COLO668 (cell line): ENCODE data around the gene ZNF462.

Source experiments
- DNase-seq: peaks from one replicate; lab custom pipeline; 2025; ENCODE audit not compliant: unreplicated experiment; lab: John Stamatoyannopoulos, UW

Gene ZNF462

DNA sequence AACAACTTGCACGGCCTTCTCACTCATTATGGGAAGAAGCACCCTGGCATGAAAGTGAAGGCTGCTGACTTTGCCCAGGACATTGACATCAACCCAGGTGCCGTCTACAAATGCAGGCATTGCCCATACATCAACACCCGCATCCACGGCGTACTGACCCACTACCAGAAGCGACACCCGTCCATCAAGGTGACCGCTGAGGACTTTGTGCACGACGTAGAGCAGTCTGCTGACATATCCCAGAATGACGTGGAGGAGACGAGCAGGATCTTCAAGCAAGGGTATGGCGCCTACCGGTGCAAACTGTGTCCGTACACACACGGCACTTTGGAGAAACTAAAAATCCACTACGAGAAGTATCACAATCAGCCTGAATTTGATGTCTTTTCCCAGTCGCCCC lies 65.4 kb downstream of the ZNF462 start:
- no peak for DNase-seq

DNA sequence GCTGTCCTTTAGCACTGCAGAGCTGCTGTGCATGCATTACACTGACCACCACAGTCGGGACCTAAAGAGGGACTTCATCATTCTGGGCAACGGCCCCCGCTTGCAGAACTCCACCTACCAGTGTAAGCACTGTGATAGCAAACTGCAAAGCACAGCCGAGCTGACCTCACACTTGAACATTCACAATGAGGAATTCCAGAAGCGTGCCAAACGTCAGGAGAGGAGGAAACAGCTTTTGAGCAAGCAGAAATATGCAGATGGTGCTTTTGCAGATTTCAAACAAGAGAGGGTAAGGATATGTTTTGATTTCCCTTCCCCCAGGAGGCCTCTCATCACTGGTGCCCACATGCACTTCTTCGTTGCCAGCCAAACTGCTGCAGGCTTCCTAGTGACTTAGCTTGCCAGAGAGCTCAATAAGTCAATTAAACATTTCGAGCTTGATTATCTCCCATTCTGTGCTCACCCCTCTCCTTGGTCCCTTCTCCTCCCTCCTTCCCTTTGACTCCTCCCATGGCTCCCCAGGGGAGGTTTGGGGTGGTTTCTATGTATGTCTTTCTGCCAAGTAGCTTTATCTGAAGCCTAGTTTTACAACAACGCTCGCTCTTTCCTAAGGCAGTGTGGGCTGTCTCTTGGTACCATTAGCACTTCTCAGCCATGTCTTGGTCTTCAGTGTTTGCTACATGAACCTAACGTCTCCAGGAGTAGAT lies 66.7 kb downstream of the ZNF462 start:
- DNase-seq, result no peak

DNA sequence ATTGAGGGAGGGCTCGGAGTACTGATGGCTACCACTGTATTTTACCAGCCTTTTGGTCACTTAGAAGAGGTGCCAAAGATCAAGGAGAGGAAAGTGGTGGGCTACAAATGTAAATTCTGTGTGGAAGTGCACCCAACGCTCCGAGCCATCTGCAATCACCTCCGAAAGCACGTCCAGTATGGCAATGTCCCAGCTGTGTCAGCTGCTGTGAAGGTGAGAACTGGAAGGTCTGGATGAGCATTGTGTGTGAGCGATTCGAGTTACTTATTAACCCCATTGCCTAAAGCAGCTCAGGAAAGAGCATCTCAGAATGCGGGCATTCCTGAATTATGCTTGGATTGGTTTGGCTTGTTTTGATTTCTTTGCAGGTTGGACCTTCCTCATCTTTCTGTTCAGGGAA lies 67.5 kb downstream of the ZNF462 start:
- DNase-seq, result peak; percentile 54

GRCh38 chr9:106931466-106931865 lies 68.5 kb downstream of the ZNF462 start:
- no peak for DNase-seq

GRCh38 chr9:106932178-106932577 lies 69.2 kb downstream of the ZNF462 start:
- DNase-seq, result no peak

GRCh38 chr9:106932675-106933074 lies 69.7 kb downstream of the ZNF462 start:
- no peak for DNase-seq

- no peak for DNase-seq
These were observed 70.5 kb downstream of the ZNF462 start for GRCh38 chr9:106933470-106933869.

GRCh38 chr9:106934442-106935238 lies 71.7 kb downstream of the ZNF462 start:
- DNase-seq, result no peak

- DNase-seq, result no peak
These were observed 73.7 kb downstream of the ZNF462 start for GRCh38 chr9:106936680-106937079.

GRCh38 chr9:106941916-106942315 lies 79.0 kb downstream of the ZNF462 start:
- no peak for DNase-seq

GRCh38 chr9:106945727-106946660 lies 83.0 kb downstream of the ZNF462 start:
- DNase-seq, result no peak

DNA sequence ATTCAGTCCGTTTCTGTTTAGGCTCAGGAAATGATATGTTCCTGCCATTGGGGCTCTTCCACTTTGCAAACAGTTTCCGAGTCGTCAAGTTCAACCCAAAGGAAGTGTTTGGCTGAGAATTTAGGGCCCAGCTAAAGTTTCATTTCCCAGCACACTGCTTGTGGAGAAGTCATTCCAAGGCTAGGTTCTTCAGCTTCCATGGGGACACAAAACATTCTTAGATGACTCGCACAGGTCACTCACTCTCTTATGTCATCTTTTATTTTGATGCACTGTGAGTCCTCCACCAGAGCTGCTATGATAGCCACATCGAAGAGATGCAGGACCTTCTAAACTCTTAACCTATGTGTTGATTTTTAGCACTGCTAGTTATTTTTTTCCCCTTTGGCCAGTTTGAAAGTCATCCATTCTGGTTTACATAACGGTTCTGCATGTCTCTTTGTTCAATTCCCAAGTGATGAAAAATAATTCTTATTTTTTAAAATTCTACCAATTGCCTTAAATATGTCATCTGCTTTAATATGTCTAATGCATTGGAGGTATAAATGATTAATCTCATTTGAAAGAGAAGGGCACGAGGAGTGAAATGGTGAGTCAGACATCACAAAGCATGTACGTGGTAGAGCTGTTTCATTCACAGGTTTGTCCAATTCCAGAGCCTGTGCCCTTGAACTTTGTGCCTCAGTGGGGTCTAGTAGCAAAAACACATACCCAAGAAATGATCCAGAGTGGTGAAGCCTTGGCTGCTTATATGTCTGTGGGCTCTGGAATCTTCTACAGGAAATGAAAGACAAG lies 84.3 kb downstream of the ZNF462 start:
- DNase-seq, result no peak

GRCh38 chr9:106953174-106953573 lies 90.2 kb downstream of the ZNF462 start:
- no peak for DNase-seq

GRCh38 chr9:106954558-106954957 lies 91.6 kb downstream of the ZNF462 start:
- DNase-seq, result no peak

DNA sequence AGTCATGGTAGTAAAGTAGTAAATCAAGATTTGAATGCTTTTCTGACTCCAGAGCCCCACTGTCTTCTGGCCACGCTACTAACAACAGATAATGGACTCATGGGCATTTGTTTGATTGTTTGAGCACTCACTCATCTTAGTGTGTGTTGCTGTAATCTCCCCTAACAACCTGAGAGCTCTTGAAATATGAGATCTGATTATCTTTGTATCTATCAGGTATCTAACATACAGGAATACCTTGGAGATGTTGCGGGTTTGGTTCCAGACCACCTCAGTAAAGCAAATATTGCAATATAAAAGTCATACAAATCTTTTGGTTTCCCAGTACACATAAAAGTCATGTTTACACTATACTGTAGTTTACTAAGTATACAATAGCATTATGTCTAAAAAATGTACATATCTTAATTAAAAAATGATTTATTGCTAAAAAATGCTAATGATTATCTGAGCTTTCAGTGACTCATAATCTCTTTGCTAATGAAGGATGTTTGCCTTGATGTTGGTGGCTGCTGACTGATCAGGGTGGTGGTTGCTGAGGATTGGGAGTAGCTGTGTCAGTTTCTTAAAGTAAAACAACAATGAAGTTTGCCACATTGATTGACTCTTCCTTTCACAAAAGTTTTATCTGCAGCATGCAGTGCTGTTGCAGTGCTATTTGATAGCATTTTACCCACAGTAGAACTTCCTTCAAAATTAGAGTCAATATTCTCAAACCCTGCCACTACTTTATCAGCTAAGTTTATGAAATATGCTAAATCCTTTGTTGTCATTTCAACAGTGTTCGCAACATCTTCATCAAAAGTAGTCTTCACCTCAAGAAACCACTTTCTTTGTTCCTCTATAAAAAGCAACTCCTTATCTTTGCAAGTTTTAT lies 92.2 kb downstream of the ZNF462 start:
- peak; percentile 45 for DNase-seq

GRCh38 chr9:106956971-106957370 lies 94.0 kb downstream of the ZNF462 start:
- DNase-seq, result no peak

DNA sequence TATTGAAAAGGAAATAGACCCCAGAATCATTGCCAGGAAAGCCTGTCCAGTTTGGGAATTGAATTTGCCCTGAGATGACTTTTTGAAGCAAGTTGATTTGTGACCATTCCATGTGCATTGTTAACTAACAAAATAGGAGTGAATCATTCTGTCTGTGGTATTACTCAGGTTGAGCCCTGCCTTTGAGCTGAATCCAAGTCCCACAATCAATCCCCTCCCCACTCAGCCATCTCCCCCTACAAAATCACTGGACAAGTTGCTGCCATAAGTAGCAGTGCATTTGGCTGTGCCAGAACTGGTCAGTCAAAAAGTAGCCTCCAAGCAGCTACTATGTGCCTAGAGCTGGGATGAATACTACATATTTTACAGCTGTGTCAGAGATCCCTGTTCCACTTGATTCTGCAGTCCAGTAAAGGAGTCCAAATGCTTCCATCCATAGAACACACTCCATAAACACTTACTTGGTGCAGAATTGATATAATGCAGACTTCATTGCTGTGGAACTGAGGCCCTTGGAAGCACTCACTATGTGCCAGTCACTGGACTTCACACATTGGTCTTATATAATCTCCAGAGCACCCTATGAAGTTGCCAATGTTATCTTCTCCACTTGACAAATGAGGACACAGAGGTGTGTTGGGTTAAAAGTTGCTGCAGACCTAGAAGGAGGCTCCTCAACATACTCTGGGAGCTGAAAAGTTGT lies 96.1 kb downstream of the ZNF462 start:
- DNase-seq, result no peak

DNA sequence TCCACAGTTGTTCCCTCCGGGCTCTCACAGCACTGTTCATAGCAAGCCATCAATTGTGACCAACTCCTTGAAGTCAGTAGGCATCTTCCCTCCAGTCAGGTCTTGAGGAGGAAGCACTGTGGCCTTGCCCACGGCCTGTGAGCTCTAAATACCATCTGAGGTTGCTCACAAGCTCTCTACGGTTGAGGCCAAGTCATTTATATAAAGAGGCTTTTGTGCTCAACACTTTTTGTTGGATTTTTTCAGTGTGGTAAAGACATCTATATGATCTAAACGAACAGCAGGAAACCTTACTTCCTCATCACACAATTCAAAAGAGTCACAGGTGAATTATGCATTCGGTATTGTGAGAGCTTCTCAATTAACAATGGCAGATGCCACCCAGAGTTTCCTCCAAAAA lies 97.3 kb downstream of the ZNF462 start:
- no peak for DNase-seq

- DNase-seq, result no peak
These were observed 98.7 kb downstream of the ZNF462 start for GRCh38 chr9:106961623-106962022.
